Body of pancreas (tissue), 4 donors: Measurements from ENCODE around the gene S100A13. TPM values are rescaled to one million over a fixed set of nuclear protein-coding genes. Genes with fewer than 3 reads are reported as not detected.

Experiments
- ATAC-seq: fragments of 150-250 bp; one replicate; pipeline ENCODE4 v1.9.1; 2016
- DNase-seq, 4 donors: peaks; one replicate each; pipeline ENCODE4 v3.0.0-alpha.2; 2019
- H3K27ac ChIP-seq, 4 donors: fragments of 200-600 bp; sonication (generic); 1 replicate in 3 of 4; 2 replicates in 1 of 4; pipeline versions ENCODE4 v1.5.1 to v1.6.1; 2016 to 2019; ENCODE audit warnings: mild to moderate bottlenecking in 1 of 4, mixed read lengths in 1 of 4, moderate library complexity in 1 of 4
- H3K27me3 ChIP-seq, 2 donors: fragments of 200-600 bp; sonication (generic); one replicate each; pipeline ENCODE4 v1.6.0; 2016; ENCODE audit warnings: mild to moderate bottlenecking in 1 of 2
- H3K36me3 ChIP-seq, 2 donors: fragments of 200-600 bp; sonication (generic); replicated peaks in 1 of 2; 2 replicates each; pipeline ENCODE4 v1.5.1; 2016; ENCODE audit warnings: low read depth in 2 of 2; ENCODE audit not compliant: insufficient read depth in 1 of 2
- H3K4me1 ChIP-seq: fragments of 200-600 bp; sonication (generic); one replicate; pipeline ENCODE4 v1.6.0; 2016
- H3K4me3 ChIP-seq, 2 donors: fragments of 200-600 bp; sonication (generic); 1 replicate in 1 of 2; 2 replicates in 1 of 2; pipeline ENCODE4 v1.5.1; 2016 to 2019
- H3K9me3 ChIP-seq, 3 donors: fragments of 200-600 bp; sonication (generic); 1 replicate in 2 of 3; 2 replicates in 1 of 3; pipeline ENCODE4 v1.5.1; 2016
- POLR2A ChIP-seq, 3 donors: fragments of 450-650 bp; IDR thresholded peaks; one replicate each; pipeline ENCODE4 v1.6.1; 2016; ENCODE audit warnings: antibody characterized with exemption in 3 of 3, mild to moderate bottlenecking in 2 of 3
- WGBS, 2 donors: methylation state at CpG; one replicate each; pipeline ENCODE4 v1.1.5; 2017; 5-methylcytosine and 5-hydroxymethylcytosine counted together
- intact Hi-C: fragments of 100-400 bp; cut with DNase I; formaldehyde crosslinking; loops from one replicate; pipeline ENCODE4 v1.15.1; 2023
- total RNA-seq, 2 donors: library from RNA; depleted of rRNA; stranded (reverse); fragments of >200 nt; gene quantifications; one replicate each; pipeline ENCODE4 v1.1.0, GENCODE V29; 2016
- TF ChIP-seq, protein P1 (sequence below), 7 experiments: fragments of 450-650 bp in 4 of 7; fragments of 200-600 bp in 3 of 7; sonication (generic) in 3 of 7; IDR thresholded peaks; one replicate each; pipeline ENCODE4 v1.5.1; 2016 to 2019; ENCODE audit warnings: antibody characterized with exemption in 7 of 7

S100A13 gene
- total RNA-seq, 2 donors from 2014 or later = 65.3 to 88.7 TPM

DNA sequence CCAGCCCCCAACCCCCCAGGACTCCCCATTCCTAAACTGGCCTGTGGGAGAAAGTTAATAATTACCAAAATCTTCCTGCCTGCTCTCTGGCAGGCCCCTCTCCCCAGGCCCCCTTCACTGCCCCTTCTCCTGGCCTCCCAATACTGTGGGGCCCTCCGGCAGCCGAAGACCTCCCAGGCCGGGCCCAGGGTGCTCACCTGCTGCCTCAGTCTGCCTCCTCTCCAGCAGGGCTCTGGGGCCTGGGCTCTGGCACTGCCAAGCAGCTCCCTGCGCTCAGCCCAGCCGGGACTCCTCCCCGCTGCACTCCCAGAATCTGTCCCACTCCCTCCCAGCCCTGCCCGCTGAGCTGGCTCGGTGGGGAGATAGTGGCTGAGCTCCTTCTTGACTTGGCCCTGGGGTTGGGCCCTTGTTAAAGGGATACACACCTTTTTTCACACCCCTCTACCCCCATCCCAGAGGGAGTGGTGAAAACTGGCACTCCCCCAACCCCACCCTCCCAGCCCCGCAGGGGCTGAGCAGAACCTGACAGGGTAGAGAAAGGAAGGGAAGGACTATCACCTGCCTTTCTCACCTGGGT is 14.5 kb downstream of the S100A13 start, which contains the start of gene S100A16:
S100A16 (minus strand) TSS at position 383 of the 577 bp plus-strand sequence. CDS start 4,986 bp downstream, outside the sequence.
- peak within 1 kb of the TSS; percentile 67 to 89 (median 85) for H3K27ac ChIP-seq
- intact Hi-C loops = loop anchor here (5.0 kb wide), 1 partner anchor 36 kb away; no protein-coding TSS in a partner anchor
- no peaks in the 10 kb centered on the region for H3K36me3 ChIP-seq
- DNase-seq (peak; percentile 70 to 84 (median 81)), ATAC-seq (peak; percentile 76)
- H3K27me3 ChIP-seq = no peaks in the 10 kb centered on the region
- no peaks in the 10 kb centered on the region for H3K9me3 ChIP-seq
- TF ChIP-seq, protein P1, sequence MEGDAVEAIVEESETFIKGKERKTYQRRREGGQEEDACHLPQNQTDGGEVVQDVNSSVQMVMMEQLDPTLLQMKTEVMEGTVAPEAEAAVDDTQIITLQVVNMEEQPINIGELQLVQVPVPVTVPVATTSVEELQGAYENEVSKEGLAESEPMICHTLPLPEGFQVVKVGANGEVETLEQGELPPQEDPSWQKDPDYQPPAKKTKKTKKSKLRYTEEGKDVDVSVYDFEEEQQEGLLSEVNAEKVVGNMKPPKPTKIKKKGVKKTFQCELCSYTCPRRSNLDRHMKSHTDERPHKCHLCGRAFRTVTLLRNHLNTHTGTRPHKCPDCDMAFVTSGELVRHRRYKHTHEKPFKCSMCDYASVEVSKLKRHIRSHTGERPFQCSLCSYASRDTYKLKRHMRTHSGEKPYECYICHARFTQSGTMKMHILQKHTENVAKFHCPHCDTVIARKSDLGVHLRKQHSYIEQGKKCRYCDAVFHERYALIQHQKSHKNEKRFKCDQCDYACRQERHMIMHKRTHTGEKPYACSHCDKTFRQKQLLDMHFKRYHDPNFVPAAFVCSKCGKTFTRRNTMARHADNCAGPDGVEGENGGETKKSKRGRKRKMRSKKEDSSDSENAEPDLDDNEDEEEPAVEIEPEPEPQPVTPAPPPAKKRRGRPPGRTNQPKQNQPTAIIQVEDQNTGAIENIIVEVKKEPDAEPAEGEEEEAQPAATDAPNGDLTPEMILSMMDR (IDR thresholded peaks at IDR 0.05) = no peak
- TF ChIP-seq POLR2A (IDR thresholded peaks at IDR 0.05) = peak; percentile 44 to 82 (median 76)
- H3K4me3 ChIP-seq = peak within 1 kb of the TSS; percentile 28 to 40
- WGBS, 2 donors = 13 to 28% methylated on average over 8 to 9 of the region's 9 CpGs
- peaks cover 65% of the 10 kb centered on the region for H3K4me1 ChIP-seq

DNA sequence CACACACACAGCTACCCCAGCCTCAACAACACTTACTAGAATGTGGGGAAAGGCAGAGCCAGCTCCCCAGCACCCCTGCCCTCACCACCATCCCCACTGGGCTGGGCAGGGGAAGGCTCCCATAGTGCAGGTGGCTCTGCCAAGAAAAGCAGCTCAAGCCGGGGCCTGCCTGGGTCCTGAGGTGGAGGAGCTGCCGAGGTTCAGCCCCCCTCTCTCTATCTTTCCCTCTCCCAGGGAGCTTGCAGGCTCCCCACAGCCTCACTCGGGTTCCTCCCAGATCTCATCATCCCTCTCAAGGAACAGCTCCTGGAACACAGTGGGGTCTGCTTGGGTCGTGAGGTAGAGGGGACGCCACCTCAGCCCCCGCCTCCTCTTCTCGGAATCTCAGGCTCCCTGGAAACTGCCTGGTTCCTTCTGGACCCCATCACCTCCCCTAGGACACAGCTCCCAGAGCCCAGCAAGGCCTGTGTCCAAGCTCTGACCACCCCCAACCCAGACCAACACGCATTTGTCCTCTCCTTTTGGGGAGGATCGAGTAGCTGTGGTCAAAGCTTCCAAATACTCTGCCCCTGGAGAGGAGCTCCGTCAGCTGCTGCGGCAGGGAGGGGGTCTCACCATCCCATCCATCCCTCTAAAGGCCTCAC is 15.1 kb downstream of the S100A13 start:
- WGBS, 2 donors = 13 to 26% methylated on average over 11 of the region's 11 CpGs
- no peaks in the 10 kb centered on the region for H3K9me3 ChIP-seq
- TF ChIP-seq, protein P1 (IDR thresholded peaks at IDR 0.05) = no peak
- no peak for TF ChIP-seq POLR2A (IDR thresholded peaks at IDR 0.05)
- no peaks in the 10 kb centered on the region for H3K27me3 ChIP-seq
- H3K4me3 ChIP-seq = peak overlapping the region; percentile 28 to 40
- no peaks in the 10 kb centered on the region for H3K36me3 ChIP-seq
- peaks cover 59% of the 10 kb centered on the region for H3K4me1 ChIP-seq
- H3K27ac ChIP-seq = peak overlapping the region; percentile 67 to 89 (median 85)
- intact Hi-C loops = loop anchor here (5.0 kb wide), 1 partner anchor 35 kb away; no protein-coding TSS in a partner anchor
- DNase-seq (peak in 1 of 4 donors; percentile 35), ATAC-seq (no peak)

DNA sequence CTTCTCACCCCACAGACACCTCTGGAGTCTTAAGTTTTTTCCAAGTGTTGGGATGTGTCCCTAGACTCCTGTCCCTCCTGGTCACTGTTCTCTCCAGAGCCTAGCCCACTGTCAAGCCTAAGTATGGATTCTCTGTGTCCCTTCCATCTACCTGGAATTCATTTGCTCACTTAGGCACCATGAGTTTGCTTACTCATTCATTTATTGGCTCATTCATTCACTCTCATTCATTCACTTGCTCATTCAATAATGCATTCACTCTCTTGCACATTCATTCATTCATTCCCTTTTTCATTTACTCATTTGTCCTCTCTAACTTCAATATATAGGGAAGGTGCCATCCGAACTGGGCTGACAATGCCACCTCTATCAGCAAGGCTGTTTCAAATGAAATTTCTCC is 15.9 kb downstream of the S100A13 start:
- no peaks in the 10 kb centered on the region for H3K27me3 ChIP-seq
- H3K27ac ChIP-seq = no peak overlapping the region
- no peak overlapping the region for H3K4me3 ChIP-seq
- H3K36me3 ChIP-seq = no peaks in the 10 kb centered on the region
- WGBS, 2 donors = 75 to 79% methylated on average over 1 of the region's 1 CpG
- H3K9me3 ChIP-seq = no peaks in the 10 kb centered on the region
- H3K4me1 ChIP-seq = peaks cover 50% of the 10 kb centered on the region
- DNase-seq (no peak), ATAC-seq (no peak)
- TF ChIP-seq, protein P1 (IDR thresholded peaks at IDR 0.05) = no peak
- TF ChIP-seq POLR2A (IDR thresholded peaks at IDR 0.05) = no peak
- intact Hi-C loops = loop anchor here (5.0 kb wide), 1 partner anchor 34 kb away; no protein-coding TSS in a partner anchor

DNA sequence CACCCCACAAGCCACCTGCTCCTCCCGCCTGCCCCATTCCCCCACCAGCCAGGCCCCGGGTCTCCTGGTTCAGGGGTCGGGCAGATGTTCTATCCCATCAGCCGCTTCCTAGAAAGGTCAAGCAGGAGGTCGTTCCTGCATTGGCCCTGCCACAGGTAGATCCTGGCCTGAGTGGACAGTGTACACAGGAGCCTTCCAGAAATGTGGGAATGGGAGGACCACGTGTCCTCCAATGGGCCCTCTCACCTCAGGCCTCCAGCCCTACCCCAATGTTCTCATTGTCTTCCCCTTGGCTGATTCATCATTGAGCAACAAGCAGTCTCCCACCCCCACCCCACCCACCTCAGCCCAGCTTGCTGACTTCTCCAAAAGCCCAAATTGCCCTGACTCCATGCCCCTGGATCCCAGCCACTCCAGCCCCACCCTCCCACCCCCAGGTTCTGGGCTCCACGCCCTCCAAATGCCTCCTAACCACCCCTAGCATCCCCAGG is 16.4 kb downstream of the S100A13 start:
- Histone ChIP-seq H3K27ac (peak overlapping the region in 3 of 4 donors; percentile 12 to 81 (median 43)), H3K9me3 (no peaks in the 10 kb centered on the region), H3K27me3 (no peaks in the 10 kb centered on the region), H3K36me3 (no peaks in the 10 kb centered on the region), H3K4me1 (peaks cover 50% of the 10 kb centered on the region), H3K4me3 (no peak overlapping the region)
- DNase-seq (no peak), ATAC-seq (no peak)
- WGBS, 2 donors = 82 to 83% methylated on average over 7 of the region's 7 CpGs
- no peak for TF ChIP-seq POLR2A (IDR thresholded peaks at IDR 0.05)
- TF ChIP-seq, protein P1 (IDR thresholded peaks at IDR 0.05) = no peak
- intact Hi-C loops = loop anchor here (5.0 kb wide), 1 partner anchor 34 kb away; no protein-coding TSS in a partner anchor
